ENCODE data around the gene NALCN. TPM values are rescaled to one million over a fixed set of nuclear protein-coding genes. Genes with fewer than 3 reads are reported as not detected.

NALCN gene
- total RNA-seq, 1 donor from 2014 or later = not detected

- intact Hi-C loops (cut with micrococcal nuclease) = no loop called here
These were observed 381.1 kb downstream of the NALCN start for GRCh38 chr13:101035119-101035620.

GRCh38 chr13:101026736-101027398, 389.4 kb downstream of the NALCN start:
- intact Hi-C loops (cut with micrococcal nuclease) = no loop called here

GRCh38 chr13:101026328-101026727, 390.0 kb downstream of the NALCN start:
- intact Hi-C loops (cut with micrococcal nuclease) = no loop called here

GRCh38 chr13:101025925-101026324, 390.4 kb downstream of the NALCN start:
- intact Hi-C loops (cut with micrococcal nuclease) = no loop called here

GRCh38 chr13:101025519-101025918, 390.8 kb downstream of the NALCN start:
- intact Hi-C loops (cut with micrococcal nuclease) = no loop called here

GRCh38 chr13:101019126-101019525, 397.2 kb downstream of the NALCN start:
- intact Hi-C loops (cut with micrococcal nuclease) = no loop called here

GRCh38 chr13:101018720-101019119, 397.6 kb downstream of the NALCN start:
- intact Hi-C loops (cut with micrococcal nuclease) = no loop called here

- intact Hi-C loops (cut with micrococcal nuclease) = no loop called here
These were observed 399.0 kb downstream of the NALCN start for GRCh38 chr13:101017123-101017872.

- intact Hi-C loops (cut with micrococcal nuclease) = no loop called here
These were observed 399.8 kb downstream of the NALCN start for GRCh38 chr13:101016475-101016874.

GRCh38 chr13:101013245-101013644, 403.1 kb downstream of the NALCN start:
- intact Hi-C loops (cut with micrococcal nuclease) = no loop called here

- intact Hi-C loops (cut with micrococcal nuclease) = no loop called here
These were observed 406.2 kb downstream of the NALCN start for GRCh38 chr13:101010100-101010499.

- intact Hi-C loops (cut with micrococcal nuclease) = no loop called here
These were observed 409.1 kb downstream of the NALCN start for GRCh38 chr13:101007245-101007644.

Other genes with a start within 250 kb of the NALCN start
- gene ITGBL1, start 36.2 kb upstream of the NALCN start, total RNA-seq = not detected in 2 replicates

All from T-helper 2 cell treated with Interferon-gamma antibody and Interleukin-4, amounts not matched to agents 100 ng/mL and 5 ng/mL, for 36 hours (primary cell).